Type B pancreatic cell (in vitro differentiated cells): ENCODE measurements around the gene KRT40. TPM values are rescaled to one million over a fixed set of nuclear protein-coding genes. Genes with fewer than 3 reads are reported as not detected.

Source experiments
- DNase-seq: peaks from one replicate; pipeline ENCODE4 v3.0.0; 2021; ENCODE audit warnings: mixed read lengths; ENCODE audit not compliant: unreplicated experiment; ENCODE audit errors: extremely low spot score
- H3K27ac Mint-ChIP-seq: 2 replicates; pipeline ENCODE4 v1.8.0; 2021; ENCODE audit warnings: mild to moderate bottlenecking, mixed read lengths
- H3K27me3 Mint-ChIP-seq: 2 replicates; pipeline ENCODE4 v1.8.0; 2021; ENCODE audit warnings: mixed read lengths
- H3K36me3 Mint-ChIP-seq: 2 replicates; pipeline ENCODE4 v1.8.0; 2021; ENCODE audit warnings: mixed read lengths
- H3K4me1 Mint-ChIP-seq: one replicate; pipeline ENCODE4 v1.8.0; 2021; ENCODE audit warnings: mixed read lengths; ENCODE audit not compliant: unreplicated experiment
- H3K4me3 Mint-ChIP-seq: 2 replicates; pipeline ENCODE4 v1.8.0; 2021; ENCODE audit warnings: mild to moderate bottlenecking, mixed read lengths
- H3K9me3 Mint-ChIP-seq: 2 replicates; pipeline ENCODE4 v1.8.0; 2021; ENCODE audit warnings: mixed read lengths
- CTCF ChIP-seq: fragments of 200-600 bp; sonication (generic); conservative IDR thresholded peaks from 2 replicates; pipeline ENCODE4 v1.5.0; 2021; ENCODE audit warnings: antibody characterized with exemption, mild to moderate bottlenecking
- total RNA-seq: library from RNA; stranded (reverse); gene quantifications from 2 replicates; pipeline ENCODE4 v1.2.1, GENCODE V29; 2021; ENCODE audit warnings: low replicate concordance

Gene KRT40
- total RNA-seq, 1 donor from 2014 or later: 2.3 TPM

GRCh38 chr17:40960144-40960543 lies 24.0 kb downstream of the KRT40 start:
- peak overlapping the region; percentile 50 for H3K27ac Mint-ChIP-seq
- DNase-seq: no peak
- TF ChIP-seq CTCF: no peak
- H3K27me3 Mint-ChIP-seq: no peaks in the 10 kb centered on the region
- H3K9me3 Mint-ChIP-seq: peaks cover 6% of the 10 kb centered on the region
- H3K4me3 Mint-ChIP-seq: no peak overlapping the region
- peaks cover 27% of the 10 kb centered on the region for H3K4me1 Mint-ChIP-seq
- H3K36me3 Mint-ChIP-seq: peaks cover 6% of the 10 kb centered on the region

GRCh38 chr17:40958086-40958953 lies 25.8 kb downstream of the KRT40 start:
- DNase-seq: no peak
- Mint-ChIP-seq H3K27me3 (no peaks in the 10 kb centered on the region), H3K9me3 (no peaks in the 10 kb centered on the region), H3K4me3 (peak overlapping the region; percentile 70), H3K4me1 (peaks cover 37% of the 10 kb centered on the region), H3K36me3 (no peaks in the 10 kb centered on the region), H3K27ac (peak overlapping the region; percentile 94)
- no peak for TF ChIP-seq CTCF

- H3K27me3 Mint-ChIP-seq: no peaks in the 10 kb centered on the region
- peaks cover 51% of the 10 kb centered on the region for H3K4me1 Mint-ChIP-seq
- H3K36me3 Mint-ChIP-seq: no peaks in the 10 kb centered on the region
- peak overlapping the region; percentile 94 for H3K27ac Mint-ChIP-seq
- no peak for DNase-seq
- peak overlapping the region; percentile 70 for H3K4me3 Mint-ChIP-seq
- no peak for TF ChIP-seq CTCF
- H3K9me3 Mint-ChIP-seq: peaks cover 8% of the 10 kb centered on the region
These were observed 27.5 kb downstream of the KRT40 start for GRCh38 chr17:40956401-40957254.

GRCh38 chr17:40953881-40954280 lies 30.2 kb downstream of the KRT40 start:
- Mint-ChIP-seq H3K4me3 (peak overlapping the region; percentile 44), H3K4me1 (peaks cover 65% of the 10 kb centered on the region), H3K36me3 (no peaks in the 10 kb centered on the region), H3K9me3 (peaks cover 8% of the 10 kb centered on the region), H3K27ac (peak overlapping the region; percentile 94), H3K27me3 (no peaks in the 10 kb centered on the region)
- no peak for TF ChIP-seq CTCF
- DNase-seq: no peak

- no peak for DNase-seq
- peak overlapping the region; percentile 3 for H3K4me3 Mint-ChIP-seq
- H3K9me3 Mint-ChIP-seq: peaks cover 8% of the 10 kb centered on the region
- H3K27me3 Mint-ChIP-seq: no peaks in the 10 kb centered on the region
- TF ChIP-seq CTCF: no peak
- H3K4me1 Mint-ChIP-seq: peaks cover 62% of the 10 kb centered on the region
- no peaks in the 10 kb centered on the region for H3K36me3 Mint-ChIP-seq
- peak overlapping the region; percentile 94 for H3K27ac Mint-ChIP-seq
These were observed 31.5 kb downstream of the KRT40 start for GRCh38 chr17:40952661-40953060.
